ENCODE measurements around the gene COQ4.
A peak's percentile ranks its signal among the peaks of the same experiment; 100 is the strongest.
"Not testable (repeated sequence)": the region's sequence is repeated elsewhere in the genome, so short reads cannot be mapped to it uniquely, and the experiment has no call there.

Gene COQ4

DNA sequence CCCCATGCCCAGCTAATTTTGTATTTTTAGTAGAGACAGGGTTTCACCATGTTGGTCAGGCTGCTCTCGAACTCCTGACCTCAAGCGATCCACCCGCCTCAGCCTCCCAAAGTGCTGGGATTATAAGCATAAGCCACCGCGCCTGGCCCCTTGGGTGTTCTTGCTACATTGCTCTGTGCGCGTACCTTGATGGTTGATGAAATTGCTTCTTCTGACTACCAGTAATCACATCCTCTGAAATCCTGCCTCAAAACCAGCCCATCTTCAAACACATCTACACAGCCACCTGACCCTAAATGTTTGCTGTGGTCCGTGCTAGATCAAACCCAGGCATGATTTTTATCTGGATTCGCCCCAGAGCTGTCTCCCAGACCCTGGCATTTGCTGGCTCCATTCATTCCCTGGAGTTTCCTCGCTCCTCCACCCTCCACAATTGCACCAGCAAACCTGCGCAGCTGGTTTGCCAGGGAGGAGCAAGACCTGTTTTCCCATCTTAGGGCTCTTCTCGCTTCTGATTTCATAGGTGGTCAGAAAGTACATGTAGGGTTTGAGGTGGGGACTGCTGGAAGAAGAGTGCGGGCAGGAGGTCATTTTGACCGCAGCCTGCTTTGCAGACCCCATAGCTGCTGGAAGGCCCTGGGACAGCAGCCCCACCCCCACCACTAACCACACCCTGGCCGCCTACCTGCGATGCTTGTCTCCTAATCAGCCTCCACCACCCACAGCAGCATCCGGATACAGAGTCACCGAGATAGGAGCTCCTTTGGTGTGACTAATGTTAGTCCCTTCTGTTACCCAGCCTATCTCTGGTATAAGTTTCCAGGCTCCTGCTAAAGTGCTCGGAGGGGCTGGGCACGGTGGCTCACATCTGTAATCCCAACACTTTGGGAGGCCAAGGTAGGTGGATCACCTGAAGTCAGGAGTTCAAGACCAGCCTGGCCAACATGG, 23.8 kb upstream of the COQ4 start:
- no peak for DNase-seq (ENCODE audit: low spot score)

DNA sequence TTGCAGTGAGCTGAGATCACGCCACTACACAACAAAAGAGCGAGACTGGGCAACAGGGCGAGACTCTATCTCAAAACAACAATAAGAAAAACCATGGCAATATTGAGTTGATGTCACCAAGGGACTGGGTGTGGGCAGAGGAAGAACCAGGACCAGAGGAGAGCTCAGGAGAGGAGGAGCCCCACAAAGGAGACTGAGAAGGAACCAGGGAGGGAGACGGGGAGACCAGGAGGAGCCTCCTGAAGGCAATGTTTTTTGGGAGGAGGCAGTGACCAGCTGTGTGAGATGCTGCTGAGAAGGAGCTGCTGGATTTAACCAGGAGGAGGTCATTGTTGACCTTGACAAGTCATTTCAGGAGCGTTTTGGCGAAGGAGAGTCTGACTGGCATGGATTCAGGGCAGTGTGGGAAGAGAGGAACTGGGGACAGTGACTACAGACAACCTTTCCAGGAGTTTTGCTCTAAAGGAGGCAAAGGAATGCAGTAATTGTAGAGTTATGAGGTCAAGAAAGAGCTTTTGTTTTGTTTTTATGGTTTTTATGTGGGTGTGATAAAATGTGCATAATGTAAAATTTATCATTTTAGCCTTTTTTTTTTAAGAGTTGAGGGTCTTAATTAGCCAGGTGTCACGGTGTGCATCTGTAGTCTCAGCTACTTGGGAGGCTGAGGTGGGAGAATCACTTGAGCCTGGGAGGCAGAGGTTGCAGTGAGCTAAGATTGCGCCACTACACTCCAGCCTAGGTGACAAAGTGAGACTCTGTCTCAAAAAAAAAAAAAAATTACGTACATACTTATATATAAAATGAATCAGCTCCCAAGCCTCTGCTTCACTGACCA, 18.3 kb upstream of the COQ4 start:
- no peak for DNase-seq (ENCODE audit: low spot score)

DNA sequence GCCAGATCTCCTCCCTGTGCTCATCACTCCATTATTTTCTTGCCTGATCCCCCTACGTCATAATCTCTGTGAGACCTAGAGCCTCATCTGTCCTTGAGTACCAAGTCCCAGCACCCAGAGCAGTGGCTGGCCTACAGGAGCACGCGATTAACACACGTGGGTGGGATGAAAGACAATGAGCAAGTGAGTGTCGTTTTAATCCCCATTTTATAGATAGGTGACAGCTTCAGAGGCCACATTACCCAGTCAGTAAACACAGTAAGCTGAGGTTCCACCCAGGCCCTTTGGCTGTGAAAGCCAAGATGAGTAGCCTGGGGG, 17.7 kb upstream of the COQ4 start:
- DNase-seq (ENCODE audit: low spot score), result no peak

DNA sequence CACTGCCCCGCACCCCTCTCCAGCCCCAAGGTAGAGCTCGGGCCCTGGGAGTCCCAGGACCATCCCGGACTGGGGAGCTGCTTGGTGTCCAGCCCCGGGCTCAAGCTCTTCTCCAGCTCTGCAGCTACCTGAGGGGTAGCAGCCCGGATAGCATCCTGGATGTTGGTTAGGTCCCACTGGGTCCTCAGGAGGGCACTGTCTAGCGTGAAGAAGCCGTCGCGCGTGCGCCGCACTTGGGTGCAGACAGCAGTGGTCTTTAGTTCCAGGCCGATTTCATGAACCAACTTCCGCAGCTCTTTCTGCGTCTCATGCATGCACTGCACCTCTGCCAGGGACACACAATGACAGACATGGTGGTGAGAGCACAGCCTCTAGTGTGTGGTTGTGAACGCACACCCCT, 13.1 kb upstream of the COQ4 start:
- DNase-seq (ENCODE audit: low spot score), result no peak

DNA sequence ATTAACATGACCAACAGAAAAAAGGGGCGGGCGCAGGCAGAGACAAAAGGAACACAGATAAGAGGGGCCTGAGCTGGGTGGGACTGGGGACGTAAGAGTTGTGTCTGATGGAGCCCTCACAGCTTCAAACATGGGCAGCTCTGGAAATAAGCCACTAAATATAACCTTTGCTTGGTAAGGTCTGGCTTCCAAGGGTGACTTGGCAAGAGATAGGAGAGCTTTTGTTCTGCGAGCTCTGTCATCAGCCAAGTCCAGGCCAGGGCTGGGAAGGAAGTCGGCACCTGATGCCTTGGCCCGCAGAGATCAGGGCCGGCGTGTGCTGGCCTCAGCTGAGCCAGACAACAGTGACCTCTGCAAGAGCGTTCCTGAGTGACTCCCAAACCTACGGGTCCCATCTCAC, 12.2 kb upstream of the COQ4 start:
- DNase-seq (ENCODE audit: low spot score), result no peak

DNA sequence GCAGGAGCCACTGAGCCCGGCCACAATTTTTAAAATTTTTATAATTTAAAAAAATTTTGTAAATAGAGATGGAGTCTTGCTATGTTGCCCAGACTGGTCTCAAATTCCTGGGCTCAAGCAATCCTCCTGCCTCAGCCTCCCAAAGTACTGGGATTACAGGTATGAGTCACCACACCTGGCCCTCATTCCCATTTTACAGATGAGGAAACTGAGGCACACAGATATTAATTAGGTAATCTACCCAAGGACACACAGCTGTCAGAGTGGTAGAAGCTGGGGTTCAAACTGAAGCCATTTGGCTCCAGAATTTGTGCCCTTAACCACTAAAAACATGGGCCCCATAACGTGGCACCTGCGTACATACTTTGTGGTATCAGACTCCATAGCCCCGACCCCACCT, 7.9 kb upstream of the COQ4 start:
- DNase-seq (ENCODE audit: low spot score), result no peak

DNA sequence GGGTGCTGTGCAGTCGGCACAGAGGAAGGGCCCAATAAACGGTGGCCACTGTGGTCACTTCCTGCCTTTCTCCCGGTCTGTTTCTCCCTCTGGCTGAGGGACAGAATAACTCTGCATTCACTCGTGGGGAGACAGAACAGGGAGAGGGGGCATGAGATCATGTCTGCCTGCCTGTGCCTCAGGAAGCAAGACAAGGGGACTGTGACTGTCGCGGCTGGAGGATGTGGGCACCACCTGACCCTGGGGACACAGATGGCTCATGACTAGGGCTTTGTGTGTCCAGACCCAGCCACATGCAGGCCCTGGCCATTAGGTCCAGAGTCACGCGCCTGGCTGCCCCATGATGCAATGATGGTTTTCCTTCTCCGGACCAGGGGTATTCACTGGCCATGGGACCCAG, 6.2 kb upstream of the COQ4 start:
- DNase-seq (ENCODE audit: low spot score), result no peak

DNA sequence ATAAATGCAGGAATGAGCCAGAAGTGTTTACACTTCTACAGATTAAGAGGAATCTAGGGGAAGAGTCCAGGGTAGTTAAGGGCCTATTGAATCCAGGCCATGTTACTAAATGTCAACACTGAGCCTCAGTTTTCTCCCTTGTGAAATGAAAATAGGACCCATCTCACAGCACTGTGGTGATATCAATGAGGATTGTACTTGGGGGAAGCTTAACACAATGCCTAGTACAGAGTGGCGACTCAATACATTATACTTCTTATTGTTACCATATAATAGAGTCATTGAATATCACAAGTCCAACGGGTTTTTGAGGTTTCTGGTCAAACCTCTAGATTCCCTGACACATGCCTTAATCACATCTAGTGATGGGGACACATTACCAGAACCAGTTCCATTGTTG, 5.0 kb upstream of the COQ4 start:
- no peak for DNase-seq (ENCODE audit: low spot score)

DNA sequence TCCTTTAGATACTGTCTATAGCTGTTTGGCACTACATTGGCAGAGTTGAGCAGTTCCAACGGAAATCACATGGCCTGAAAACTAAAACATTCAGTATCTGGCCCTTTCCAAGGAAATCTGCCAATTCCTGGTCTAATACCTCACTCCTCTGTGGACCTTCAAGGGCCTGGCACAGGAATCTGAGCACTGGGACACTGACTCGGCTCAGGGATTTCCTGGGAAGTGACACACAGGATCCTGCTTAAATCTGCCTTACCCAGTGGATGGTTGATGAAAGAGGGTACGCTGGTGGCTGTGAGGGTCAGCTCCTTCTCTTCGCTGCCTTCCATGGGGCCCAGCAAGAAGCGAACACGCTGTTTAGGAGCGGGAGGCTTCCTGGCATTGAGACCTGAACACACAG, 1.3 kb upstream of the COQ4 start:
- DNase-seq (ENCODE audit: low spot score), result no peak

DNA sequence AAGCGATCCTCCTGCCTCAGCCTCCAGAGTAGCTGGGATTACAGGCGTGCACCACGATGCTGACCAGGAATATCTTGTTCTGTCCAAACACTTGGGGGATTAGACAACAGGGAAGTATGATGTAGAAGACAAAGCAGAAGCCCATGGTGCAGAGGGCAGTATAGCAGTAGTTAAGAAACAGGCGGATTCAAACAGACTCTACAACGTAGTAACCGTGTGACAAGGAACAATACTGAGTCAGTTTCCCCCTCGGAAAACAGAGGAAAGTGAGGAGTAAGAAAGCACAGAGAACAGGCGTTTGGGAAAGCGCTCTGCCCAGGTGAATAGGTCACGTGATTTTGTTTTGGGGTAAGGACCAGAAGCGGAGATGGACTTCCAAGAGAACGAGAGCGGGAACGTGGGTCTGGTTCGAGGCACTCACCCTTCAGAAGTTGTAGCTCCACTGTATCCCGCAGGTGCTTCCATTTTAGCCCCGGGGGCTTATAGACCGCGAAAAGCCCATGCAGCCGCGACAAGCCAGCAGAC, 698 bp upstream of the COQ4 start:
- no peak for DNase-seq (ENCODE audit: low spot score)

DNA sequence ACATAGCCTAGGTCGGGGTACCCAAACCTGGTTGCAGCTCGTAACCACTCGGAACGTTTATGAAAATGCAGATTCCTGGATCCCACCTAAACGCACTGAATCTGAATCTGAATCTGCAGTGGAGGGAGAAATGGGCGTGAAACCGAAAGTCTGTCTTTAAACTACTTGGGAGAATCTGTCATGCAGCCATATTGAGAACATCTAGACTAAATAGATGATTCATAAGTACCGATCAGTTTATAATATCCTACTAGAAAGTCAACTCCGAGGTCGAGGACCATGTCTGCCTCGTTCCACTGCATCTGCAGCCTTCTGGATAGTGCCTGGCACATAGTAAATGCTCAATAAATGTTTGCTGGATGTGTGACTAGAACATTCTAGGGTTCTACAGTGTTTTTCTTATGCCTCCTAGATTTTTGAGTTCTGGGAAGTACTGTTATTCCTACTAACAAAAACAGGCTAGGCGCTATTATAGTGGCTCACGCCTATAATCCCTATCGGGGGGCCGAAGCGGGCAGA, 632 bp downstream of the COQ4 start:
- no peak for DNase-seq (ENCODE audit: low spot score)

DNA sequence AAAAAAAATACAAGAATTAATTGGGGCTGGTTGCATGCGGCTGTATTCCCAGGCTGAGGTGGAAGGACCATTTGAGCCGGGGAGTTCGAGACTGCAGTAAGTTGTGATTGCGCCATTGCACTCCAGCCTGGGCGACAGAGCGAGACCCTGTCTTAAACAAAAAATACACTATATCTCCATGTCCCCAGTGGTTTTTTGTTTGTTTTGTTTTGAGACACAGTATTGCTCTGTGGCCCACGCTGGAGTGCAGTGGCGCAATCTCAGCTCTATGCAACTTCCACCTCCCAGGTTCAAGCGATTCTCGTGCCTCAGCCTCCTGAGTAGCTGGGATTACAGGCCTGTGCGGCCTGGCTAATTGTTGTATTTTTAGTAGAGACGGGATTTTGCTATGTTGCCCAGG, 1.2 kb downstream of the COQ4 start:
- no peak for DNase-seq (ENCODE audit: low spot score)

DNA sequence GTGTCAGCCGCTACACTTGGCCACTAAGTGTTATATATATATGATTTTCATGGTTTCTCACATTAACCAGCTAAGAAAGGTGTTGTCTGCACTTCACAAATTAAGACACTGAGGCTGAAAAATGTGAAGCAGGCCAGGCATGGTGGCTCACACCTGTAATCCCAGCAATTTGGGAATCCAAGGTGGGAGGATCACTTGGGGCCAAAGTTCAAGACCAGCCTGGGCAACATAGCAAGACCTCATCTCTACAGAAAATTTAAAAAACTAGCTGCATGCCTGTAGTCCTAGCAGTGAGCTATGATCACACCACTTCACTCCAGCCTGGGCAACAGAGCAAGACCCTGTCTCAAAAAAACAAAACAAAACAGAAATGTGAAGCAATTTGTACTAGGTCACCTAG, 1.8 kb downstream of the COQ4 start:
- no peak for DNase-seq (ENCODE audit: low spot score)

DNA sequence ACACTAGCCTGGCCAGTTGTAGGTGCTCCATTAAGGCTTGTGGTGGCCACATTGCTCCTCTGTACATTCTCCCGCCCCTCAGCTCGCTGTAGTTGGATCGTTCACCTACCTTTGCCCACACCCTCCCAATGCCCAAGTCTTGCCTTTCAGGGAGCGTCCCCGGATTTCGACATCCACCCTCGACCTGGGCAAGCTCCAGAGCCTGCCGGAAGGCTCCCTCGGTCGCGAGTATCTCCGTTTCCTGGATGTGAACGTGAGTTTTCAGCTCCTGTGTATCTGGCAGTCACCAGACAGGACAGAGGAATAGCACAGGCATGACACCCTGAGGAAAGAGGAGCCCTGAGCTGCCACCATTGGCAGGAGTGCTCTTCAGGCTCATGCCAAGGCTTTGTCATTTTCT, 3.0 kb downstream of the COQ4 start:
- DNase-seq (ENCODE audit: low spot score), result no peak

DNA sequence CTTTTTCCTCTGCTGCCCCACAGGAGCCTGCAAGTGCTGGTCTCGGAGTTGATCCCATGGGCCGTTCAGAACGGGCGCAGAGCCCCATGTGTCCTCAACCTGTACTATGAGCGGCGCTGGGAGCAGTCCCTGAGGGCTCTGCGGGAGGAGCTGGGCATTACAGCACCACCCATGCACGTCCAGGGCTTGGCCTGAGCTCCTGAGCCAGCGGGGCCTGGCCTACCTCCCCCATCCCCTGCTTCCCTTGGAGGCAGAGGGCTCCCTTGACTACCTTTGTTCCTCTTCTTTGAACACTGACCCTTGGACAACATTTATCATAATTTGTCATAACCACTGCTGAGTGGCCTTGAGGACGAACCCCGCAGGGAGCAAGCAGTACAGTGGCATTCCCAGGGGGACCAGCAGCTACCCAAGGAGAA, 10.8 kb downstream of the COQ4 start:
- DNase-seq (ENCODE audit: low spot score), result no peak

DNA sequence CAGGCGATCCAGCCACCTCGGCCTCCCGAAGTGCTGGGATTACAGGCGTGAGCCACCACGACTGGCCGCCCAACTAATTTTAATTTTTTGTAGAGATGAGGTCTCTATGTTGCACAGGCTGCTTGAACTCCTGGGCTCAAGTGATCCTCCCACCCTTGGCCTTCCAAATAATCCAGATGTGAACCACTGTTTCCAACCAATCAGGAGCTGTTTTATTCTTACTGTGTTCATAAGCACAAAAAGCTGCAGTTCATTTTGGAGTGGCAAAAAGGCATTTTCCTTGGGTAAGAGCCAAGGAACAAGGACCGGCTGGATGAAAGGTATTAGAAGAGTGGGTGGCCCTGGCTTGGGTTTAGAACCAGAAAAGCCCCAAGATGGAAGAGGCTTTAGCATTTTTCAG, 12.5 kb downstream of the COQ4 start:
- DNase-seq (ENCODE audit: low spot score), result no peak

DNA sequence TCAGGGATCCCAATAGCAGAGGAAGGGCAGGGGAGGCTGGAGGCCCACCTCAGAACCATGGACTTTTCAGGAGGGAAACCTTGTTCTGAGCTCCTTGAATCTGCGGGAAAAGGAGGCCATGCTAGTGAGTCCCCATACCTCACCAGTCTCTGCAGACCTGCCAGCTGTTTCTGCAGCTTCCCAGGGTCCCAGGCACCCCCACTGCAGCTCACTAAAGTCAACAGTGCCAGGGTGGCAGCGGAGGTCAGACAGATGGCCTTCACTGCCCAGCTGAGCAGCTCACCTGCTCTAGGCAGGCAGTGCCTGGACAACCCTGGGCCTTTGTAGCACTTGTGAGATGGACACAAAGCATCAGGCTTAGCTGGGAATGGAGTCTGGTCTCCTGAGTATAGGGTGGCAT, 13.3 kb downstream of the COQ4 start:
- DNase-seq (ENCODE audit: low spot score), result no peak

DNA sequence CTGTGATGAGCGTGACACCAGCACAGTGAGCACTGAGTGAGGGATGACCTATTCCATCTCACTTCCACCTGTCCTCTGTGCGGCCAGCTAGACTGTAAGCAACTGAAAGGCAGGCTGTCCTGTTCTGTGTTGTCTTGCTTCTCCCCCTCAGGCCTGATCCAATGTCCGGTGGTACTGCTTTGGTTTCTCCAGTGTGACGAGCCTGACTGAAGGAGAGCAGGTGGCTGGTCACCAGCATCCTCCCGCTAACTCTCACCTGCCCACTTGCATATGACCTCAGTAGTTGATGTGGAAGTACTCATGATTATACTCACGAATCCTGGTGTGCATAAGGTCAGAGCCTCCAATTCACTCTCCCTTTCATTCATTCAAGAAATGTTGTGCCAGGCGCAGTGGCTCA, 15.3 kb downstream of the COQ4 start:
- no peak for DNase-seq (ENCODE audit: low spot score)

DNA sequence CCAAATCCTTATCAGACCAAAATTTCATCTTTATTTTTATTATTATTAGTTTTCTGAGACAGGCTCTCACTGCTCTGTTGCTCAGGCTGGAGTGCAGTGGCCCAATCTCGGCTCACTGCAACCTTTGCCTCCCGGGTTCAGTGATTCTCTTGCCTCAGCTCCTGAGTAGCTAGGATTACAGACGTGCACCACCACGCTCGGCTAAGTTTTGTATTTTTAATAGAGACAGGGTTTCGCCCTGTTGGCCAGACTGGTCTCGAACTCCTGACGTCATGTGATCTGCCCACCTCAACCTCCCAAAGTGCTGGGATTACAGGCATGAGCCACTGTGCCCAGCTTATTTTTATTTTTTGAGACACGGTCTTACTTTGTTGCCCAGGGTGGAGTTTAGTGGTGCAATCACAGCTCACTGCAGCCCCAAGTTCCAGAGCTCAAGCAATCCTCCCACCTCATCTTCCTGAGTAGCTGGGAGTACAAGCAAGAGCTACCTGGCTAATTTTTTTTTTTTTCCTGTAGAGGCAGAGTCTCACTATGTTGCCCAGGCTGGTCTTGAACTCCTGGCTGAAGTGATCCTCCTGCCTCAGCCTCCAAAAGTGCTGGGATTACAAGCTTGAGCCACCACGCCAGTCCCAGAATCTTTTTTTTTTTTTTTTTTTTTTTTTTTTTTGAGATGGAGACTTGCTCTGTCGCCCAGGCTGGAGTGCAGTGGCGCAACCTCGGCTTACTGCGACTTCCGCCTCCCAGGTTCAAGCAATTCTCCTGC, 16.4 kb downstream of the COQ4 start:
- not testable (repeated sequence) for DNase-seq (ENCODE audit: low spot score)

DNA sequence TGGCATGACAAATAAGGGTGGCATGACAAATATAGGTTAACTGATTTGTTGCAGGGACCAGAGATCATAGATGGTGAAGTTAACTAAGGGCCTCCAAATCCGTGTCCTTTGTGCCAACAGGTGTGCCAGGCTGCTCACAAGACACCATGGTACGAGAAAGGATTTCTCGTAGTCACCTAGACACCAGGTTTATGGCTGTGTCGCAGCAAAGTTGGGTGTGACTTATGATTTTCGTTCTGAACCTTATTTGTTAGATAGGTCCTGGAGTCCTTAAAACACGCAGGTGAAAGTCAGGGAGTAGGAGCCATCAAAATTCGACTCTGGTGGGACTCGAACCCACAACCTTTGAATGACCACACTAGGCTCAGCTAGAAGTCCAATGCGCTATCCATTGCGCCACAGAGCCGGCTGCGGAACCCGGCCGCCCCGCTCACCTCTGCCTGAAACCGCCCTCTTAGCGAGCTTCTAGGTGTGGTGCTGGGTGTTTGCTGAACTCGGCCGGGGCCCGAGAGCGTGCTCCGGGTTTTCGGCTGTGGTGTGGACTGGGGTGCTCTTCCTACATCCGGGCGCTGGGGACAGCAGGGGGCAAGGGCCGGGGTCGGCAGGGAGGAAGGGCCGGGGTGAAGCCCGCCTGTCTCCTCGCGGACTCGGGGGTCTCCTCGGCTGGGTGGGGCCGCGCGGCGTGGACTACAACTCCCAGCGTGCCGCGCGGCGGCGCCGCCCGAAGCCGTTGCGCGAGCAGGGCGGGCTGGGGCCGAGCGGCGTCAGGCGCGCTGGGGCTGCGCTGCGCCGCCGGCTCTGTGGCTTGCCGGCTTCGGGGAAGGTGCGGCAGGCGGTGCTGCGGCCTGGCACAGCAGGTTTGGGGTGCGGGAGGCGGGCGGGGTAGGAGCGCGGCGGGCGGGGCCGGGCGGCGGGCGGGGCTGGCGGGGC, 17.4 kb downstream of the COQ4 start, which contains the start of gene SLC27A4:
TSS of gene SLC27A4 (plus strand) at position 767 of the 930 bp plus-strand sequence. CDS start 2,606 bp downstream, outside the sequence.
- DNase-seq (ENCODE audit: low spot score), result peak; percentile 87

All from ecto neural progenitor cell (in vitro differentiated cells).